Astrocyte of the cerebellum (primary cell): ENCODE measurements around the gene LCLAT1.

Source experiments
- DNase-seq: peaks from one replicate; pipeline ENCODE4 v3.0.0-alpha.2; 2011; ENCODE audit warnings: low read depth
- H3K4me3 ChIP-seq: 2 replicates; pipeline ENCODE4 v1.5.1; 2011; ENCODE audit warnings: mild to moderate bottlenecking, low read depth, low read length, moderate library complexity
- in situ Hi-C: cut with HindIII; loops from 2 replicates; pipeline ENCODE4 v1.10.0; 2017; ENCODE audit warnings: low sequenced_read_pairs
- TF ChIP-seq, protein P1 (sequence below): IDR thresholded peaks from 2 replicates; pipeline ENCODE4 v1.5.1; 2012; ENCODE audit warnings: low read length, low read depth, moderate library complexity, mild to moderate bottlenecking; ENCODE audit errors: missing control alignments

LCLAT1 gene

DNA sequence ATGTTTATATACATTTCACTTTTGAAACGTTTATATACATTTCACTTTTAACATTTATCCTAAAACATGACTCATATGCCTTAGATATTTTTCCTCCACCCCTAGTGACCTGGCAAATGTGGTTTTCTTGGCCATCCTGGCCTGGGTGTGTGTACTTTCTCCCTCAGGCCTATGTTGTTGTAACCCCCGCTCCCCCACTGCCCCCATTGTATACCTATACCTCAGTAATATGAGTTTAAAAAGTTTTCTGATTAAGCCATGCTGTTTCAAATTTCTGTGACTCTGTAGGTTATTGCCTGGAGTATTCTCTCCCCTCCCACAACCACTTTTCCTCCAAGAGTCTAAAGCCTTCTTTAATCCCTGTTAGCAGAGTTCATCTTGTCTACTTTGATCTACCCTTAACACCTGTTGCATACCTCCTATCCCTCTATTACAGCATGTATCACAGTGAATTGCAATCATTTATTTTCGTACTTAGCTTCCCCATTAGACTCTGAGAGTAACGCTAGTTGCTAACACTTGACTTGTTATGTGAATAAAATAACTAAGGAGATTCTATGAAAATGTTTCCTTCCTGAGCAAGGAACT lies 67.9 kb downstream of the LCLAT1 start:
- in situ Hi-C loops: no loop called here
- TF ChIP-seq, protein P1, sequence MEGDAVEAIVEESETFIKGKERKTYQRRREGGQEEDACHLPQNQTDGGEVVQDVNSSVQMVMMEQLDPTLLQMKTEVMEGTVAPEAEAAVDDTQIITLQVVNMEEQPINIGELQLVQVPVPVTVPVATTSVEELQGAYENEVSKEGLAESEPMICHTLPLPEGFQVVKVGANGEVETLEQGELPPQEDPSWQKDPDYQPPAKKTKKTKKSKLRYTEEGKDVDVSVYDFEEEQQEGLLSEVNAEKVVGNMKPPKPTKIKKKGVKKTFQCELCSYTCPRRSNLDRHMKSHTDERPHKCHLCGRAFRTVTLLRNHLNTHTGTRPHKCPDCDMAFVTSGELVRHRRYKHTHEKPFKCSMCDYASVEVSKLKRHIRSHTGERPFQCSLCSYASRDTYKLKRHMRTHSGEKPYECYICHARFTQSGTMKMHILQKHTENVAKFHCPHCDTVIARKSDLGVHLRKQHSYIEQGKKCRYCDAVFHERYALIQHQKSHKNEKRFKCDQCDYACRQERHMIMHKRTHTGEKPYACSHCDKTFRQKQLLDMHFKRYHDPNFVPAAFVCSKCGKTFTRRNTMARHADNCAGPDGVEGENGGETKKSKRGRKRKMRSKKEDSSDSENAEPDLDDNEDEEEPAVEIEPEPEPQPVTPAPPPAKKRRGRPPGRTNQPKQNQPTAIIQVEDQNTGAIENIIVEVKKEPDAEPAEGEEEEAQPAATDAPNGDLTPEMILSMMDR: no peak
- H3K4me3 ChIP-seq: no peak overlapping the region
- no peak for DNase-seq

DNA sequence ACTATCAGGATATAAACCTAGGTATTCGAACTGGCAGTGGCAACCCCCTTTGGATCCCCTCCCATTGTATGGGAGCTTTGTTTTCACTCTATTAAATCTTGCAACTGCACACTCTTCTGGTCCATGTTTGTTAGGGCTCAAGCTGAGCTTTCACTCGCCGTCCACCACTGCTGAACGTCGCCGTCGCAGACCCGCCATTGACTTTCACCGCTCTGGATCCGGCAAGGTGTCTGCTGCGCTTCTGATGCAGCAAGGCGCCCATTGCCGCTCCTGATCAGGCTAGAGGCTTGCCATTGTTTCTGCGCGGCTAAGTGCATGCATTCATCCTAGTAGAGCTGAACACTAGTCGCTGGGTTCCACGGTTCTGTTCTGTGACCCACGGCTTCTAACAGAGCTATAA lies 69.1 kb downstream of the LCLAT1 start:
- DNase-seq: no peak
- in situ Hi-C loops: no loop called here
- no peak overlapping the region for H3K4me3 ChIP-seq
- TF ChIP-seq, protein P1: no peak

DNA sequence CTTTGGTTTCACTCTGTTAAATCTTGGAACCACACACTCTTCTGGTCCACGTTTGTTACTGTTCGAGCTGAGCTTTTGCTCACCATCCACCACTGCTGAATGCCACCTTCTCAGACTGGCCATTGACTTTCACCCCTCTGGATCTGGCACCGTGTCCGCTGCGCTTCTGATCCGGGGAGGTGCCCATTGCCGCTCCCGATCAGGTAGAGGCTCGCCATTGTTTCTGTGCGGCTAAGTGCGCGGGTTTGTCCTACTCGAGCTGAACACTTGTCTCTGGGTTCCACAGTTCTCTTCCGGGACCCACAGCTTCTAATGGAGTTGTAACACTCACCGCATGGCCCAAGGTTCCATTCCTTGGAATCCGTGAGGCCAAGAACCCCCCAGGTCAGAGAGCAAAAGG lies 72.8 kb downstream of the LCLAT1 start:
- in situ Hi-C loops: no loop called here
- DNase-seq: no peak
- H3K4me3 ChIP-seq: no peak overlapping the region
- TF ChIP-seq, protein P1: no peak

DNA sequence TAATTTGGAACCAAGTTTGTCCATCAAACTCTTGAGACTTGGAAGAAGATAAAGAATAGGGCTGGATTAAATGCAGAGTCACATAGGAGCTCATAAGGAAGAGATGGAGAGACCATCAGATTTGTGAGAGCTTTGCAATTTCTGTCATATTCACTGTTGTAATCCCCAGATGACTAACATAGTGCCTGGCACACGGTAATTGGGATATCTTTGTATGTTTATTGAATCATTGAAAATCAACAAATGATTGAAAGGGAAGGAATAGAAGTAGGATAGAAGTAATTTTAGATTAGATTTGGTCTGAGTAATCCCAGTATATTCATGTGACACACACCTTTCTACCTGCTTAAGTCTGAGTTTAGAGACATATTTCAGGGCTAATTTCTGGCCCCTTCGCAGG lies 75.4 kb downstream of the LCLAT1 start:
- H3K4me3 ChIP-seq: no peak overlapping the region
- TF ChIP-seq, protein P1: no peak
- DNase-seq: no peak
- in situ Hi-C loops: no loop called here

DNA sequence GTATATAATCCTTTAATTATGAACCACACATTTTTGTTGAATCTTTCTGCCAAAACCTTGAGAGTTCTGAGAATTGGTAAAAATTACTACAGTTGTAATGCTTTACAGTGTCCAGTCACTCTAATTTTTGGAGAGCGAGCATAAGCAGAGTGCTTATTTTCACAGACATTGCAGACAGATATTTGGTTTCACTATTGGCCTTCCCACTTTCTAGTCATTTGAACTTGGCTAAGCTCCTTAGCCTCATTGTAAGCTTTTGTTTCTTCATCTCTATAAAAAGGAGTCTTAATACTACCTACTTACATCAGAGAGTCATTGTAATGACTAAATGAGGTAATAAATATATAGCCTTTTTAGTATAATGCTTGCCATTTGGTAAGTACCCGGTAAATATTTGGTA lies 80.4 kb downstream of the LCLAT1 start:
- DNase-seq: peak; percentile 2
- TF ChIP-seq, protein P1: no peak
- in situ Hi-C loops: no loop called here
- no peak overlapping the region for H3K4me3 ChIP-seq

DNA sequence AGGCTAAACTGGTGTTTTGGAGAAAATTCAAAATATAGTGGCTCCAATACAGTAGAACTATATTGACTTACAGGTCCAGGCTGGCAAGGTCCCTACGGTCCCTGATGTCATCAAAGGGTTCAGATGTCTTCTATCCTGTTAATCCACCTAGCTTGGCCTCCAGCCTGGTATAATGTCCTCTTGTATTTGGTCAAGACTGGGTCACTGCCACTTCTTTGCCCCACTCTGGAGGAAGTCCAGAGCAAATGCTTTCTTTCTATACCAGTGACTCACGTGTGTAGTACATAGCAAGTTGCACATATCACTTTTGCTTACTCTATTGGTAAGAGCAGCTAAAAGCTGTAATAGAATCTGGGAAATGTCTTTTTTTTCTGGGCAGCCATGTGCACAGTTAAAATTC lies 80.8 kb downstream of the LCLAT1 start:
- TF ChIP-seq, protein P1: no peak
- no peak for DNase-seq
- H3K4me3 ChIP-seq: no peak overlapping the region
- in situ Hi-C loops: no loop called here
